B cell (primary cell): ENCODE results near the gene RILPL1. TPM values are rescaled to one million over a fixed set of nuclear protein-coding genes. Genes with fewer than 3 reads are reported as not detected.
"Not testable (repeated sequence)": the region's sequence is repeated elsewhere in the genome, so short reads cannot be mapped to it uniquely, and the experiment has no call there.

Experiments
- ATAC-seq: fragments of 200-7000 bp; cut with Tn5 transposase; one replicate; pipeline ENCODE4 v1.10.0; 2021; ENCODE audit warnings: low read depth, mild to moderate bottlenecking, moderate number of reproducible peaks, moderate library complexity
- CTCF ChIA-PET: fragments of 350-600 bp; sonication (Branson Sonifier 250); formaldehyde crosslinking; loops from one replicate; lab custom pipeline; 2021; ENCODE audit warnings: antibody characterized with exemption, inconsistent platforms; lab: Charles Lee
- POLR2A ChIA-PET: fragments of 350-600 bp; sonication (Branson Sonifier 250); formaldehyde crosslinking; loops from one replicate; lab custom pipeline; 2021; ENCODE audit warnings: antibody characterized with exemption; lab: Charles Lee
- DNase-seq: peaks from one replicate; pipeline ENCODE4 v3.0.0; 2013
- H2AFZ ChIP-seq: 2 replicates; pipeline ENCODE4 v1.6.1; 2012; ENCODE audit warnings: mild to moderate bottlenecking, low read depth, low read length; ENCODE audit not compliant: insufficient read depth, poor library complexity, severe bottlenecking
- H3K27ac ChIP-seq, 2 donors: 1 replicate in 1 of 2; 2 replicates in 1 of 2; pipeline ENCODE4 v1.5.1; 2012 to 2013; ENCODE audit warnings: low read length in 2 of 2, mild to moderate bottlenecking in 2 of 2, moderate library complexity in 1 of 2
- H3K27me3 ChIP-seq, 4 experiments: fragments of 200-600 bp in 1 of 4; sonication (generic) in 1 of 4; replicated peaks in 1 of 4; 1 replicate in 2 of 4; 2 replicates in 2 of 4; pipeline versions ENCODE4 v1.6.1 to v1.7.0; 2013 to 2016; ENCODE audit warnings: low read length in 3 of 4, mild to moderate bottlenecking in 2 of 4, mixed read lengths in 1 of 4, moderate library complexity in 1 of 4; ENCODE audit not compliant: insufficient read depth in 4 of 4, control insufficient read depth in 3 of 4; ENCODE audit errors: control extremely low read depth in 1 of 4
- H3K36me3 ChIP-seq, 2 experiments: replicated peaks in 1 of 2; 1 replicate in 1 of 2; 2 replicates in 1 of 2; pipeline versions ENCODE4 v1.6.1 to v1.7.1; 2013; ENCODE audit warnings: low read length in 1 of 2; ENCODE audit not compliant: insufficient read depth in 2 of 2, control insufficient read depth in 1 of 2; ENCODE audit errors: control extremely low read depth in 1 of 2, extremely low read depth in 1 of 2
- H3K4me1 ChIP-seq, 2 donors: fragments of 200-600 bp in 1 of 2; sonication (generic) in 1 of 2; 1 replicate in 1 of 2; 2 replicates in 1 of 2; pipeline versions ENCODE4 v1.5.1 to v1.6.1; 2013 to 2017; ENCODE audit warnings: low read length in 2 of 2; ENCODE audit not compliant: control insufficient read depth in 2 of 2, insufficient read depth in 2 of 2
- H3K4me2 ChIP-seq: replicated peaks from 2 replicates; pipeline ENCODE3; 2012; ENCODE audit warnings: mild to moderate bottlenecking, low read depth, low read length; ENCODE audit not compliant: poor library complexity, severe bottlenecking
- H3K4me3 ChIP-seq, 5 experiments: fragments of 200-600 bp in 1 of 5; sonication (generic) in 1 of 5; 1 replicate in 3 of 5; 2 replicates in 2 of 5; pipeline versions ENCODE4 v1.5.1 to v1.7.0; 2011 to 2016; ENCODE audit warnings: low read length in 4 of 5, mild to moderate bottlenecking in 4 of 5, low read depth in 2 of 5, control low read depth in 1 of 5, moderate library complexity in 1 of 5; ENCODE audit not compliant: insufficient read depth in 1 of 5; ENCODE audit errors: control extremely low read depth in 1 of 5, extremely low read depth in 1 of 5
- H3K79me2 ChIP-seq: fragments of 200-600 bp; sonication (generic); one replicate; pipeline ENCODE4 v1.6.0; 2016; ENCODE audit warnings: low read length; ENCODE audit not compliant: control insufficient read depth, insufficient read depth
- H3K9ac ChIP-seq: fragments of 200-600 bp; sonication (generic); 2 replicates; pipeline ENCODE4 v1.6.1; 2017; ENCODE audit warnings: mild to moderate bottlenecking, low read length, moderate library complexity
- H3K9me3 ChIP-seq, 3 donors: one replicate each; pipeline versions ENCODE4 v1.6.1 to v1.7.1; 2013; ENCODE audit warnings: low read length in 2 of 3; ENCODE audit not compliant: control insufficient read depth in 2 of 3, insufficient read depth in 1 of 3; ENCODE audit errors: control extremely low read depth in 1 of 3
- H4K20me1 ChIP-seq: 2 replicates; pipeline ENCODE4 v1.6.0; 2012; ENCODE audit warnings: mild to moderate bottlenecking, low read length; ENCODE audit not compliant: insufficient read depth, control insufficient read depth, poor library complexity, severe bottlenecking
- H3K27ac Mint-ChIP-seq: one replicate; pipeline ENCODE4 v1.8.0; 2021; ENCODE audit warnings: mixed read lengths
- H3K27me3 Mint-ChIP-seq: one replicate; pipeline ENCODE4 v1.8.0; 2021; ENCODE audit warnings: mixed read lengths
- H3K4me1 Mint-ChIP-seq: one replicate; pipeline ENCODE4 v1.8.0; 2021; ENCODE audit warnings: mixed read lengths
- H3K4me3 Mint-ChIP-seq: one replicate; pipeline ENCODE4 v1.8.0; 2021; ENCODE audit warnings: mixed read lengths
- H3K9me3 Mint-ChIP-seq: one replicate; pipeline ENCODE4 v1.8.0; 2022; ENCODE audit warnings: mixed read lengths; ENCODE audit not compliant: insufficient read depth
- CTCF ChIP-seq: fragments of 200-600 bp; IDR thresholded peaks from one replicate; pipeline ENCODE4 v1.8.0; 2022; ENCODE audit warnings: antibody characterized with exemption, mild to moderate bottlenecking
- EZH2 ChIP-seq: IDR thresholded peaks from 2 replicates; pipeline ENCODE4 v1.6.1; 2012; ENCODE audit warnings: borderline replicate concordance, low read depth, mild to moderate bottlenecking, moderate library complexity, low read length; ENCODE audit not compliant: insufficient read depth, poor library complexity, severe bottlenecking
- WGBS: methylation state at CpG from one replicate; pipeline ENCODE4 v1.1.5; 2013; ENCODE audit warnings: missing lambda C conversion rate; ENCODE audit not compliant: insufficient coverage; 5-methylcytosine and 5-hydroxymethylcytosine counted together
- intact Hi-C: fragments of 100-400 bp; cut with micrococcal nuclease; formaldehyde crosslinking; loops from one replicate; pipeline ENCODE4 v1.10.0; 2022
- polyA plus RNA-seq: library from polyadenylated mRNA; depleted of rRNA; stranded (reverse); fragments of >200 nt; gene quantifications from 2 replicates; pipeline ENCODE4 v1.2.3, GENCODE V29; 2012
- total RNA-seq, 2 donors: library from RNA; stranded (reverse); fragments of 120-200 nt in 1 of 2; gene quantifications; 1 replicate in 1 of 2; 2 replicates in 1 of 2; pipeline versions ENCODE4 v1.2.3 to v1.2.4, GENCODE V29; 2013 to 2022

The RILPL1 gene
- total and polyA plus RNA-seq, 2 donors (not counting 1 experiment from before 2014, with no cell fraction given): 2.6 to 2.8 TPM

- ChIA-PET CTCF (interaction anchor here (0.6 to 2.2 kb wide), 18 partner anchors 10 to 152 kb away, joined by 3 to 15 read pairs (median 4); partner anchors contain the start of genes KMT5A and SNRNP35), POLR2A (interaction anchor here (0.6 to 1.7 kb wide), 6 partner anchors 8 to 143 kb away, joined by 3 to 7 read pairs (median 4); partner anchors contain the start of gene SNRNP35)
- no peaks in the 10 kb centered on the region for H3K27me3 ChIP-seq
- H3K9ac ChIP-seq: no peak overlapping the region
- peaks cover 72% of the 10 kb centered on the region for H3K79me2 ChIP-seq
- Mint-ChIP-seq H3K9me3 (no peaks in the 10 kb centered on the region), H3K4me1 (peaks cover 12% of the 10 kb centered on the region), H3K27me3 (no peaks in the 10 kb centered on the region), H3K27ac (peak overlapping the region; percentile 56), H3K4me3 (no peak overlapping the region)
- H4K20me1 ChIP-seq: peaks cover 30% of the 10 kb centered on the region
- no peak overlapping the region for H2AFZ ChIP-seq
- H3K4me2 ChIP-seq: no peak overlapping the region
- intact Hi-C loops: loop anchor here (1.0 to 5.0 kb wide), 4 partner anchors 41 to 198 kb away; partner anchors contain the start of gene CDK2AP1
- peaks cover 3 to 9% of the 10 kb centered on the region in 2 donors for H3K4me1 ChIP-seq
- TF ChIP-seq EZH2 (no peak), CTCF (peak; percentile 77)
- DNase-seq: peak; percentile 76
- peak; percentile 97 for ATAC-seq
- H3K9me3 ChIP-seq: no peaks in the 10 kb centered on the region
- no peak overlapping the region for H3K27ac ChIP-seq
- WGBS: 0% methylated on average over 1 of the region's 1 CpG
- H3K4me3 ChIP-seq: no peak overlapping the region
- H3K36me3 ChIP-seq: peaks cover 0 to 18% of the 10 kb centered on the region in 2 experiments
Measured at GRCh38 chr12:123468786-123469185, 64.7 kb downstream of the RILPL1 start.

GRCh38 chr12:123465084-123465483 is 68.4 kb downstream of the RILPL1 start:
- H3K9ac ChIP-seq: no peak overlapping the region
- H3K36me3 ChIP-seq: peaks cover 0 to 21% of the 10 kb centered on the region in 2 experiments
- no peak overlapping the region for H3K4me2 ChIP-seq
- Mint-ChIP-seq H3K27me3 (no peaks in the 10 kb centered on the region), H3K4me3 (no peak overlapping the region), H3K4me1 (peaks cover 25% of the 10 kb centered on the region), H3K27ac (no peak overlapping the region), H3K9me3 (no peaks in the 10 kb centered on the region)
- DNase-seq: no peak
- 86% methylated on average over 2 of the region's 4 CpGs for WGBS
- CTCF ChIA-PET: no interaction called here
- H3K4me1 ChIP-seq: peaks cover 5 to 11% of the 10 kb centered on the region in 2 donors
- H3K27ac ChIP-seq: no peak overlapping the region
- peaks cover 22% of the 10 kb centered on the region for H4K20me1 ChIP-seq
- ATAC-seq: no peak
- no peak for TF ChIP-seq CTCF
- TF ChIP-seq EZH2: no peak
- no peak overlapping the region for H3K4me3 ChIP-seq
- POLR2A ChIA-PET: no interaction called here
- no peak overlapping the region for H2AFZ ChIP-seq
- intact Hi-C loops: loop anchor here (5.0 kb wide), 1 partner anchor 113 kb away; no protein-coding TSS in a partner anchor
- H3K79me2 ChIP-seq: peaks cover 85% of the 10 kb centered on the region
- no peaks in the 10 kb centered on the region for H3K27me3 ChIP-seq
- no peaks in the 10 kb centered on the region for H3K9me3 ChIP-seq

GRCh38 chr12:123463174-123463573 is 70.3 kb downstream of the RILPL1 start:
- H3K4me3 Mint-ChIP-seq, H3K9me3 Mint-ChIP-seq, intact Hi-C loops, H3K9me3 ChIP-seq, H3K27me3 Mint-ChIP-seq, H2AFZ ChIP-seq, H3K27ac Mint-ChIP-seq, H3K4me2 ChIP-seq, DNase-seq, H3K27me3 ChIP-seq, H3K27ac ChIP-seq, H3K9ac ChIP-seq, ATAC-seq, H3K4me3 ChIP-seq: not testable (repeated sequence)
- CTCF ChIA-PET: interaction anchor here (0.9 kb wide), 1 partner anchor 20 kb away, joined by 3 read pairs; no protein-coding TSS in a partner anchor
- POLR2A ChIA-PET: interaction anchor here (0.7 kb wide), 1 partner anchor 1424 kb away, joined by 3 read pairs; no protein-coding TSS in a partner anchor
- Histone ChIP-seq H3K36me3 (peaks cover 0 to 21% of the 10 kb centered on the region in 2 experiments), H4K20me1 (peaks cover 22% of the 10 kb centered on the region), H3K79me2 (peaks cover 93% of the 10 kb centered on the region), H3K4me1 (peaks cover 12 to 17% of the 10 kb centered on the region in 2 donors)
- WGBS: 97% methylated on average over 10 of the region's 11 CpGs
- H3K4me1 Mint-ChIP-seq: peaks cover 34% of the 10 kb centered on the region
